Body of pancreas (tissue), 4 donors: ENCODE results near the gene ITPR2. TPM values are rescaled to one million over a fixed set of nuclear protein-coding genes. Genes with fewer than 3 reads are reported as not detected.

Source experiments
- ATAC-seq: fragments of 150-250 bp; one replicate; pipeline ENCODE4 v1.9.1; 2016
- DNase-seq, 4 donors: peaks; one replicate each; pipeline ENCODE4 v3.0.0-alpha.2; 2019
- H3K27ac ChIP-seq, 4 donors: fragments of 200-600 bp; sonication (generic); 1 replicate in 3 of 4; 2 replicates in 1 of 4; pipeline versions ENCODE4 v1.5.1 to v1.6.1; 2016 to 2019; ENCODE audit warnings: mild to moderate bottlenecking in 1 of 4, mixed read lengths in 1 of 4, moderate library complexity in 1 of 4
- H3K27me3 ChIP-seq, 2 donors: fragments of 200-600 bp; sonication (generic); one replicate each; pipeline ENCODE4 v1.6.0; 2016; ENCODE audit warnings: mild to moderate bottlenecking in 1 of 2
- H3K36me3 ChIP-seq, 2 donors: fragments of 200-600 bp; sonication (generic); replicated peaks in 1 of 2; 2 replicates each; pipeline ENCODE4 v1.5.1; 2016; ENCODE audit warnings: low read depth in 2 of 2; ENCODE audit not compliant: insufficient read depth in 1 of 2
- H3K4me1 ChIP-seq: fragments of 200-600 bp; sonication (generic); one replicate; pipeline ENCODE4 v1.6.0; 2016
- H3K4me3 ChIP-seq, 2 donors: fragments of 200-600 bp; sonication (generic); 1 replicate in 1 of 2; 2 replicates in 1 of 2; pipeline ENCODE4 v1.5.1; 2016 to 2019
- H3K9me3 ChIP-seq, 3 donors: fragments of 200-600 bp; sonication (generic); 1 replicate in 2 of 3; 2 replicates in 1 of 3; pipeline ENCODE4 v1.5.1; 2016
- POLR2A ChIP-seq, 3 donors: fragments of 450-650 bp; IDR thresholded peaks; one replicate each; pipeline ENCODE4 v1.6.1; 2016; ENCODE audit warnings: antibody characterized with exemption in 3 of 3, mild to moderate bottlenecking in 2 of 3
- WGBS, 2 donors: methylation state at CpG; one replicate each; pipeline ENCODE4 v1.1.5; 2017; 5-methylcytosine and 5-hydroxymethylcytosine counted together
- intact Hi-C: fragments of 100-400 bp; cut with DNase I; formaldehyde crosslinking; loops from one replicate; pipeline ENCODE4 v1.15.1; 2023
- total RNA-seq, 2 donors: library from RNA; depleted of rRNA; stranded (reverse); fragments of >200 nt; gene quantifications; one replicate each; pipeline ENCODE4 v1.1.0, GENCODE V29; 2016
- TF ChIP-seq, protein P1 (sequence below), 7 experiments: fragments of 450-650 bp in 4 of 7; fragments of 200-600 bp in 3 of 7; sonication (generic) in 3 of 7; IDR thresholded peaks; one replicate each; pipeline ENCODE4 v1.5.1; 2016 to 2019; ENCODE audit warnings: antibody characterized with exemption in 7 of 7

Gene ITPR2
- total RNA-seq, 2 donors from 2014 or later = 37.4 to 92.9 TPM

DNA sequence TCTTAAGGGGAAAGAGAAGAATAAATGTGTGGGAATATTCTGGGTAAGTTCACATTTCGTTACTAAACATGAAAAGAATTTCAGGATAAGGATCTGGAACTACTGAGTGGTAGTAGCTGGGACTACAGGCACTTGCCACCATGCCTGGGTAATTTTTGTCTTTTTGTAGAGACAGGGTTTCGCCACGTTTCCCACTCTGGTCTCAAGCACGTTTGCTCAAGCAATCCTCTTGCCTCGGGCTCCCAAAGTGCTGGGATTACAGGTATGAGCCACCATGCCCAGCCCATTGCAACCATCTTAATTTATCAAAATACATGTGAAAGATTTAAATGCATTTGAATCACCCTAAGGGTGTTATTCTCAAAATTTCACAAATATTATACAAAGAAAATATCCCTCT lies 26.4 kb downstream of the ITPR2 start:
- 86 to 90% methylated on average over 5 of the region's 5 CpGs for WGBS, 2 donors
- Histone ChIP-seq H3K36me3 (no peaks in the 10 kb centered on the region), H3K27me3 (no peaks in the 10 kb centered on the region), H3K27ac (no peak overlapping the region), H3K9me3 (no peaks in the 10 kb centered on the region), H3K4me1 (peaks cover 15% of the 10 kb centered on the region), H3K4me3 (no peak overlapping the region)
- no peak for TF ChIP-seq POLR2A (IDR thresholded peaks at IDR 0.05)
- TF ChIP-seq, protein P1, sequence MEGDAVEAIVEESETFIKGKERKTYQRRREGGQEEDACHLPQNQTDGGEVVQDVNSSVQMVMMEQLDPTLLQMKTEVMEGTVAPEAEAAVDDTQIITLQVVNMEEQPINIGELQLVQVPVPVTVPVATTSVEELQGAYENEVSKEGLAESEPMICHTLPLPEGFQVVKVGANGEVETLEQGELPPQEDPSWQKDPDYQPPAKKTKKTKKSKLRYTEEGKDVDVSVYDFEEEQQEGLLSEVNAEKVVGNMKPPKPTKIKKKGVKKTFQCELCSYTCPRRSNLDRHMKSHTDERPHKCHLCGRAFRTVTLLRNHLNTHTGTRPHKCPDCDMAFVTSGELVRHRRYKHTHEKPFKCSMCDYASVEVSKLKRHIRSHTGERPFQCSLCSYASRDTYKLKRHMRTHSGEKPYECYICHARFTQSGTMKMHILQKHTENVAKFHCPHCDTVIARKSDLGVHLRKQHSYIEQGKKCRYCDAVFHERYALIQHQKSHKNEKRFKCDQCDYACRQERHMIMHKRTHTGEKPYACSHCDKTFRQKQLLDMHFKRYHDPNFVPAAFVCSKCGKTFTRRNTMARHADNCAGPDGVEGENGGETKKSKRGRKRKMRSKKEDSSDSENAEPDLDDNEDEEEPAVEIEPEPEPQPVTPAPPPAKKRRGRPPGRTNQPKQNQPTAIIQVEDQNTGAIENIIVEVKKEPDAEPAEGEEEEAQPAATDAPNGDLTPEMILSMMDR (IDR thresholded peaks at IDR 0.05) = no peak
- DNase-seq (no peak), ATAC-seq (no peak)
- intact Hi-C loops = no loop called here

DNA sequence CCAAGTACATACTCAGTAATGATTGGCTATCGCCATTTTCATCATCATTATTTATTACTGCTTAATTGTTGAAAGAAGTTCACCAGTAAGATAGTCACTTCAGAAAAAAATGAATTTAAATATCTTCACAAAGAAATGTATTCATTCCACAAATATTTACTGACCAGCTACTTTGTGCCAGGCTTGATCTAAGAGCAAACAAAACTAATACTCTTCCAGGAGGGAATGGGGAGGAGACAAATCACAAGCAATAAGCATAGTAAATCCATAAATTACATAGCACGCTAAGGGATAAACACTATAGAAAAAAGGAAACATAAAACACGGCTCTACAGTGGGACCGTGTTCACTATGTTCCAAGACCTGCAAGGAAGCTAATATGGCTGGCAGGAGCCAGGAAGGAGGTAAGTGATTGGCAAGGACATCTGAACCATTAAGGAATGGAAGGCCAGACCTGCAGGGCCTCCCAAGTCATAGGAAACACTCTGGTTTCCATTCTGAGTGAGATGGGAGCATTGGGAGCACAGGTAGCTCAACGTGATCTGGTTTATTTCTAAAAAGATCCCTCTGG lies 27.5 kb downstream of the ITPR2 start:
- Histone ChIP-seq H3K27ac (no peak overlapping the region), H3K36me3 (no peaks in the 10 kb centered on the region), H3K4me3 (no peak overlapping the region), H3K9me3 (no peaks in the 10 kb centered on the region), H3K4me1 (peaks cover 12% of the 10 kb centered on the region), H3K27me3 (no peaks in the 10 kb centered on the region)
- intact Hi-C loops = no loop called here
- TF ChIP-seq, protein P1 (IDR thresholded peaks at IDR 0.05) = no peak
- TF ChIP-seq POLR2A (IDR thresholded peaks at IDR 0.05) = no peak
- no peak for ATAC-seq
- WGBS, 2 donors = 94 to 98% methylated on average over 5 of the region's 5 CpGs
- no peak for DNase-seq

DNA sequence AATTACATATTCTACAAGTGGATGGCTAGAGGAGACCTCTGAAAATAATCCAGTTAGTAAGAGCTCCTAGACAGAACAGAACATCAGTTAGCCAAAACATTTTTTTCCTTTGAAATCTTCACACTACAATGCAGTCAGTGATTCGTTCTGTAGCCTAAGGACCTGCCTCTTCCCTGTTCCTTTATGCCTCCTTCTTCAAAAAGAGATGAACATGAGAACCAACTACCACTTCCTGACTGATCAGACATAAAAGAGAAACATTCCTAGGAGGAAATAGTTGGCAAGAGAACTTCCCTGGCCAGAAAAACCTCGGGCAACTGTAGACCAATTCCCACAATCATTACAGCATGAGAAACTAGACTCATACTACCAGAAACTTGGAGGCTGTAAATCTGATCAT lies 29.4 kb downstream of the ITPR2 start:
- peak; percentile 47 for ATAC-seq

DNA sequence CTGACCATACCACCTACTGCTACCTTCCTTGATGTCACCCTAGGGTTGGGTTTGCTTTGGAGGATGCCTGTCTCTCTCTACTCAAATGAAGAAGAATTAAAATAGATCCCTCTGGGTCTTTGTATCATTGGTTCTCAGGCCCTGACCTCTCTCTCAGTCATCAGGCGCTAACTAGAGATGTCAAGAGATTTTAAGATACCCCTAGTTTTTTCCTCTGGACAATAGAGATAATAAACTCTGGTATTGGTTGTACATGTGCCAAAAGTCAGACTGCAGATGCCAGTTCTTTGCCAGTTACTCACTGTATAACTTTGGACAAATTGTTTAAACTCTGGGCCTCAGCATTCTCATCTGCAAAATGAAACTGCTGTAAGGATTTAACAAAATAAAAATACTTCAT lies 31.5 kb downstream of the ITPR2 start:
- H3K4me1 ChIP-seq = peaks cover 4% of the 10 kb centered on the region
- H3K36me3 ChIP-seq = no peaks in the 10 kb centered on the region
- no peaks in the 10 kb centered on the region for H3K27me3 ChIP-seq
- ATAC-seq (no peak), DNase-seq (no peak)
- no peak overlapping the region for H3K27ac ChIP-seq
- no peaks in the 10 kb centered on the region for H3K9me3 ChIP-seq
- no peak overlapping the region for H3K4me3 ChIP-seq
- intact Hi-C loops = no loop called here
- WGBS, 2 donors = 95 to 100% methylated on average over 1 of the region's 1 CpG
- TF ChIP-seq POLR2A (IDR thresholded peaks at IDR 0.05) = no peak
- TF ChIP-seq, protein P1 (IDR thresholded peaks at IDR 0.05) = no peak

More for the DNA sequence above, 29.4 kb downstream of the ITPR2 start:
- no peak for DNase-seq
- no peak for TF ChIP-seq POLR2A (IDR thresholded peaks at IDR 0.05)
- TF ChIP-seq, protein P1 (IDR thresholded peaks at IDR 0.05) = no peak
- Histone ChIP-seq H3K4me3 (no peak overlapping the region), H3K27me3 (no peaks in the 10 kb centered on the region), H3K9me3 (no peaks in the 10 kb centered on the region), H3K27ac (peak overlapping the region in 1 of 4 donors; percentile 39), H3K4me1 (peaks cover 4% of the 10 kb centered on the region), H3K36me3 (no peaks in the 10 kb centered on the region)
- intact Hi-C loops = no loop called here
- 26 to 27% methylated on average over 2 of the region's 2 CpGs for WGBS, 2 donors

DNA sequence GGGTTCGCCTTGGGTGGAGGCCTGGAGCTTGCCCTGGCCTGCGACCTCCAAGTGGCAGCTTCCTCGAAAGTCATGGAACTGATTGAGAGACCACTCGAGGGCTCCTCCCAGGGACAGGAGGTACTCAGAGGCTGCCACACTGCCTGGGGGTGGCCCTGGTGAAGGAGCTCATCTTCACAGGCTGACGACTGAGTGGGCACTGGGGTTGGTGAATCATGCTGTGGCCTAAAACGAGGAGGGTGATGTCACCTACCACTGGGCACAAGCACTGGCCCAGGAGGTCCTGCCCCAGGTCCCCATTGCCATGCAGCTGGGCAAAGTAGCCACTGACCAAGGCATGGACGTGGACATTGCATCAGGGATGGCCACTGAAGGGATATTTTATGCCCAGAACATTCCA lies 32.1 kb downstream of the ITPR2 start:
- WGBS, 2 donors = 83 to 93% methylated on average over 7 of the region's 7 CpGs
- TF ChIP-seq, protein P1 (IDR thresholded peaks at IDR 0.05) = no peak
- no peak for TF ChIP-seq POLR2A (IDR thresholded peaks at IDR 0.05)
- intact Hi-C loops = no loop called here

More for the DNA sequence above, 32.1 kb downstream of the ITPR2 start:
- DNase-seq = no peak
- Histone ChIP-seq H3K9me3 (no peaks in the 10 kb centered on the region), H3K36me3 (no peaks in the 10 kb centered on the region), H3K27me3 (no peaks in the 10 kb centered on the region), H3K4me1 (peaks cover 4% of the 10 kb centered on the region), H3K4me3 (no peak overlapping the region), H3K27ac (no peak overlapping the region)
- no peak for ATAC-seq
